ENCODE data around the gene GAMT.

Gene GAMT

DNA sequence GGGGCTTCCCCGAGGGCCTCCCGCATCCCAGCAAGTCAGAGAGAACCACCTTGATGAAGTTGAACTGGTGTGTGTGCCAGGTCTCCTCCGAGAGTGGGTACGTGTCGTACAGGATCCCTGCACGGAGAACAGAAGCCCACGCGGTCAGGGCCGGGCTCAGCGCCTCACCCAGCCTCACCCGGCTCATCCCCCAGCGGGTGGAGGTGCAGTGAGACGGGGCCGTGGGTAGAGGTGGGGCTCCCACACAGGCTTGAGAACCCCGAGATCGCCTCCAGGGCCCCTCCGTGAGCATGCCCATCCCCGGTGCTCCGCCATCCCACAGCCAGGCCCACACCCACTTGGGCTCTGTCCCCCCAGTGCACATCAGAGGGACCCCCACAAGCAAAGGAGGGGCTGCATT, 2.3 kb downstream of the GAMT start:
- no peak for DNase-seq

DNA sequence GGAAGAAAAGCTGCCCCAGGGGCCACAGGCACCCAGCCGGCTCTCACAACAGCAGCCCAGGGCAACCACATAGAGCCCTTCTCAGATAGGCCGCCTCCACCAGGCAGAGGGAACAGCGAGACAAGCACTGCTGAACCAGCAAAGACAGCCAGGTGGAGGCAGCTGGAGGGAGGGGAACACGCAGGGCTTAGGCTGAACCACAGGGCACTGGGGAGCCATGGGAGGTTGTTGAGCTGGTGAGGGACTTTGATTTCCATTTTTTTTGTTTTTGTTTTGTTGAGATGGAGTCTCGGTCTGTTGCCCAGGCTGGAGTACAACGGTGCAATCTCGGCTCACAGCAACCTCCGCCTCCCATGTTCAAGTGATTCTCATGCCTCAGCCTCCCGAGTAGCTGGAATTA, 3.5 kb downstream of the GAMT start:
- no peak for DNase-seq

GRCh38 chr19:1396768-1397679, 4.3 kb downstream of the GAMT start:
- no peak for DNase-seq

- no peak for DNase-seq
Measured at GRCh38 chr19:1396019-1396767, 5.1 kb downstream of the GAMT start.

DNA sequence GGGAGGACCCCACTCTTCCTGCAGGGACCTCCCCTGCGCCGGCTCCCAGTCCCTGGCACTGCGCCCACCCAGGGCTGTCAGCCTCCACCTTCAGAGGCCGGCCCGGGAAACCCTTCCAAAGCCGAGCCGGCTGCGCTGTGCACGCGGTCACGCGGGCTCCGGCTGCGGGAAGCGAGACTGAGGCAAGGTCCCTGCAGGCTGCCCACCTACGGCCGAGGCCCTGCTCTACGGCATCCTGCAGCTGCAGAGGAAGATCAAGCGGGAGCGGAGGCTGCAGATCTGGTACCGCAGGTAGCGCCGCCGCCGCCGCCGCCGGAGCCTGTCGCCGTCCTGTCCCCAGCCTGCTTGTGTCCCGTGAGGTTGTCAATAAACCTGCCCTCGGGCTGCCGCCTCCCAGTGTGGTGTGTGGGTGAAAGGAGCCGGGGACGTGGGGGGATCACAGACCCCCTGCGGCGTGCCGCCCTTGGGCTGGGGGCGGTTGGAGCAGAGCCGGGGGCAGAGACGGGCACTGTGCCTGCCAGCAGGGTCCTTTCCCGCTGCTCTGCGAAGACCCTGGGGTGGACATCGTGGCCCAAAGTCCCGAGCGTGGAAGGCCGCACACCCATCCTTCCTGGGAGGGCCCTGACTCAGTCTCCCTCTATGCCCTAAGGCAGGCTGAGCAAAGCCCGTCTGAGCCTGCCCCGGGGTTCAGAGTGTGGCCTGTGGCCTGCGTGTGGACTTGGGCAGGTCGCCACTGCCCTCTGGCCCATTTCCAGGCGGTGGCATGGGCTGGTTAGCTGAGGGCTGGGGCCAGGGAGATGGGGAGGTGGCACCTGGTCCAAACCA, 5.9 kb downstream of the GAMT start:
- DNase-seq, result no peak

DNA sequence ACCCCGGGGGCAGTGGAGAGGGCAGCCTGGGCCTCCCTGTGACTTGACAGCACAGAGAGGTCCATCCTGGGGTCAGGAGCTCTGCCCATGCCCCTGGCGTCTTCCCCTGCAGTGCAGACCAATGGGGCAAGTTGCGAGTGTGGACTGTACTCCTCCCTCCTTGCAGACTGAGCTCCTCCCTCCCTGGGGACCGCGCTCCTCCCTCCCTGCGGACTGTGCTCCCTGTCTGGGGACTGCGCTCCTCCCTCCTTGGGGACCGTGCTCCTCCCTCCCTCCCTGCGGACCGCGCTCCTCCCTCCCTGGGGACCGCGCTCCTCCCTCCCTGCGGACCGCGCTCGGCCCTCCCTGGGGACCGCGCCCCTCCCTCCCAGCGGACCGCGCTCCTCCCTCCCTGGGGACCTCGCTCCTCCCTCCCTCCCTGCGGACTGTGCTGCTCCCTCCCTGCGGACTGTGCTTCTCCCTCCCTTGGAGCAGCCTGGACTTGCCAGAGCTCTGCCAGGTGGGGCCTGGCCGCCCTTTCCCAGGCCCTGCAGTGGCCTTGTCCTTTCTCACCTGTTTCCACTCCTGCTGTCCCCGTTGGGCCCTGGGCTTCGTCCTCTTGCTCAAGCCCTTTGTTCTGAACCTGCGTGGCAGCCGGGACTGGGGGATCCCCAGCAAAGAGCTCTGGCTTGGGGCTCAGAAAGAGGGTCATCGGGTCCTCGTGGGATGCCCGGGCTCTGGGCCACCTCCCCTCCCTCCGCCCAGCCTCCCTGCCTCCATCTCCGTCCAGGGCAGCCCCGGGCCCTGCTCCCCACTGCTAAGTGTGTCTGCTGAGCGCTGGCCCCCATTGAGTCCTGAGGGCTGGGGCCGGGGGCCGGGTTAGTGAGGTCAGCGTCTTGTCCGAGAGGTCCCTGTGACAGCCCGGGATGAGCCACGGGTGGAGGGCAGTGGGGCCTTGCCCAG, 6.8 kb downstream of the GAMT start:
- DNase-seq, result no peak

GRCh38 chr19:1393841-1394240, 7.5 kb downstream of the GAMT start:
- no peak for DNase-seq

DNA sequence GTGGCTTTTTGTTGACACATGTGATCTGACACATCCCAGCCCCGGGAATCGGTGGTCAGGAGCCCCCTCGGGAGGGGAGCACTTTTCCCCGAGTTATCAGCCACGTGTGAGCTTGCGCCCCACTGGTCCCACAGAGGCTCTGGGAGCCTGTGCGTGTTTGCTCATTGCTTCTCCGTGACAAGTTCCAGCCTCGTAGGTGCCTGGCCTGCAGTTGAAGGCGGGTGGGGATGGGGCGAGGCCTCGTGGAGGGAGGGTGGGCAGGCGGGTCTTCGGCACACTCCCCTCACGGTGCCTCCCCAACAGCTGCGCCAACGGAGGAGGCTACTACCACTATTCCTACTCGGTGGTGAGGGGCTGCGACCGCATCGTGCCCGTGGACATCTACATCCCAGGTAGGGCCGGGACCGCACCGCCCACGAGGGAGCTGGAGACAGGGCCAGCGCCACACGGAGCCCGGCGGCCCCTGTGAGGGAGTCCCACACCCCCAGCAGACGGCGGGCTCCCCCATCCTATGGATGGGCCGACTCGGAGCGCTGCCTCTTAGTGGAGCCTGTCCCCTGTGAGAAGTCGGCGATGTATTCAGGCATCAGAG, 8.3 kb downstream of the GAMT start:
- no peak for DNase-seq

GRCh38 chr19:1392407-1392806, 8.9 kb downstream of the GAMT start:
- DNase-seq, result no peak

GRCh38 chr19:1390890-1391423, 10.4 kb downstream of the GAMT start:
- DNase-seq, result no peak

GRCh38 chr19:1389033-1389940, 12.1 kb downstream of the GAMT start:
- no peak for DNase-seq

- no peak for DNase-seq
Measured at GRCh38 chr19:1388637-1389026, 12.7 kb downstream of the GAMT start.

GRCh38 chr19:1387684-1388636, 13.4 kb downstream of the GAMT start:
- DNase-seq, result no peak

- no peak for DNase-seq
Measured at GRCh38 chr19:1386945-1387683, 14.2 kb downstream of the GAMT start.

GRCh38 chr19:1385816-1386215, 15.5 kb downstream of the GAMT start:
- DNase-seq, result no peak

DNA sequence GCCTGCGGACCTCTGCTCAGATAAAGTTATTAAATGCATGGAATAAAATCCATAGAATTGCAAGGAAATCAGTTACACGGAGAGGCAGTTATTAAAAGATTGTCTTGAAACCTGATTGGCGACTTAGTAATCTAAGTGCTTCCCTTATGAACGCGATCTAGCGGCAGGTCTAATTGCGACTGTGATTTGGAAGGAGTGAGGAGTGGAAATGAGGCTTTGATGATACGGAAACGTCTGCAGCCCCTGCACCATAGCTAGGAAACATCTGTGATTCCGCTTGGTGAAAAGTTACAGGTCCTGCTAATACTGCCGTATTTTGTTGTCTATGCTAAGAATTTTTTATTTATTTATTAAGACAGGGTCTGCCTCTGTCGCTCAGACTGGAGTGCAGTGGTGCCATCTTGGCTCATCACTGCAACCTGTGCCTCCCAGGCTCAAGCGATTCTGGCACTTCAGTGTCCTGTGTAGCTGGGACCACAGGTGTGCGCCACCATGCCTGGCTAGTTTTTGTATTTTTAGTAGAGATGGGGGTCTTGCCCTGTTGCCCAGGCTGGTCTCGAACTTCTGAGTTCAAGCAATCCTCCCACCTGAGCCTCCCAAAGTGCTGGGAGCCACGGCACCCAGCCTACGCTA, 16.7 kb downstream of the GAMT start:
- DNase-seq, result no peak

DNA sequence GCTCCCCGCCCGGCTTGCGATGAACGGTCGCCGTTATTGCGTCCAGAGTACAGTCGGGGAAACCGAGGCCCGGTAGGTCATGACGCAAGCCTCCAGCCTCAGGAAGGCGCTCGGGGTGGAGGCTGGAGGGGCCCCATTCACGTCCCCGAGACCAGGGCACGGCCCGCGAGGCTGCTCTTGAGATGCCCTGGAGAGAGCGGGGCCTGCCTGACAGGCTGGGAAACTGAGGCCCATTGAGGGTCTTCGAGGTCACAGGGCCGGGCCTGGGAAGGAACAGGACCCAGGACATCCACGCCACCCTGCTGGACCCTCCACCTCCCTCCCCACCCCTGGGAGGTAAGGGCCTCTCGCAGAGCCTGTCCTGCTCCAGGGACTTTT, 17.3 kb downstream of the GAMT start:
- no peak for DNase-seq

All from NCI-H345 (cell line).